A673 (cell line): ENCODE data around the gene SPINK9.

Experiments used
- EZH2 ChIP-seq: fragments of 200-600 bp; sonication (generic); IDR thresholded peaks from 2 replicates; pipeline ENCODE4 v1.6.1; 2017; ENCODE audit warnings: borderline replicate concordance, low read depth, mild to moderate bottlenecking, mixed read lengths, antibody characterized with exemption, low read length; ENCODE audit not compliant: poor library complexity, severe bottlenecking
- TF ChIP-seq, protein P1 (sequence below): fragments of 300-800, 200-600 bp; sonication (generic); conservative IDR thresholded peaks from 2 replicates; pipeline ENCODE4 v1.5.1; 2017; ENCODE audit warnings: low read depth, mild to moderate bottlenecking, antibody characterized with exemption, low read length, moderate library complexity, mixed read lengths

DNA sequence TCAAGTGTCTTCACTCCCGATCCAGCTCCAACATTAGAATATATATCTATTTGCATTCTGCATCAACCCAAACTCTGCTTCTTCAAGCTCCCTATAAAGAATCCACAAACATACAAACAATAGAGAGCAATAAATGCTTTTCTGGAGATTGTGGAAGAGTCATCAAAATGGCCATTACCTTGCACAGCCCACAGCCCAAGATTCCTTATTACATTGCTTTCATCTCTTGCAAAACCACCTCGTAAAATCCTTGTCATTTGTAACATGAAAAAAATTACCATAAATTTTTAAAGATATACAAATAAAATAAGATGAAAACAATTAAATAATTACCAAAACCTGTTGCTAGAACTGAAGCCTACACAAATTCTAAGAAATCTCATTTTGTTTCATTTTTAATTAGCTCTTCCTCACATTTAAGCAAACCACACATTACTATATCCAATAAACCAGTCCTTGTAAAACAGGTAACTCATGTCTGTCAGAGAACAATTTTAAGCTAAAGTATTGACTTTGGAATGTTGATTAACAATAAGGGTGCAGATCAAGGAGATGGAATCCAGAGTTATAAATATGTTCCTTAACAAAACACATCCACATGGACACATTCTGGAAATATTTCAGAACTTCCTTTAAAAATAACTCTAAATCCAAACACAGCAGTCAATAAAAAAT, 7.1 kb downstream of the SPINK9 start:
- no peak for TF ChIP-seq EZH2
- TF ChIP-seq, protein P1, sequence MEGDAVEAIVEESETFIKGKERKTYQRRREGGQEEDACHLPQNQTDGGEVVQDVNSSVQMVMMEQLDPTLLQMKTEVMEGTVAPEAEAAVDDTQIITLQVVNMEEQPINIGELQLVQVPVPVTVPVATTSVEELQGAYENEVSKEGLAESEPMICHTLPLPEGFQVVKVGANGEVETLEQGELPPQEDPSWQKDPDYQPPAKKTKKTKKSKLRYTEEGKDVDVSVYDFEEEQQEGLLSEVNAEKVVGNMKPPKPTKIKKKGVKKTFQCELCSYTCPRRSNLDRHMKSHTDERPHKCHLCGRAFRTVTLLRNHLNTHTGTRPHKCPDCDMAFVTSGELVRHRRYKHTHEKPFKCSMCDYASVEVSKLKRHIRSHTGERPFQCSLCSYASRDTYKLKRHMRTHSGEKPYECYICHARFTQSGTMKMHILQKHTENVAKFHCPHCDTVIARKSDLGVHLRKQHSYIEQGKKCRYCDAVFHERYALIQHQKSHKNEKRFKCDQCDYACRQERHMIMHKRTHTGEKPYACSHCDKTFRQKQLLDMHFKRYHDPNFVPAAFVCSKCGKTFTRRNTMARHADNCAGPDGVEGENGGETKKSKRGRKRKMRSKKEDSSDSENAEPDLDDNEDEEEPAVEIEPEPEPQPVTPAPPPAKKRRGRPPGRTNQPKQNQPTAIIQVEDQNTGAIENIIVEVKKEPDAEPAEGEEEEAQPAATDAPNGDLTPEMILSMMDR: no peak
